A549 (cell line): ENCODE results near the gene PDXK. TPM values are rescaled to one million over a fixed set of nuclear protein-coding genes. Genes with fewer than 3 reads are reported as not detected.

Source experiments
- ATAC-seq, 2 experiments: fragments of 200-7000 bp in 1 of 2; fragments of >200 bp in 1 of 2; cut with Nextera tagmentation in 1 of 2; cut with Tn5 transposase in 1 of 2; 3 replicates each; pipeline versions ENCODE4 v1.8.0 to v1.9.1; 2018 to 2020; ENCODE audit warnings: mild to moderate bottlenecking in 1 of 2, moderate library complexity in 1 of 2
- CTCF ChIA-PET: fragments of 300-600 bp; sonication (Branson Sonifier 250); formaldehyde crosslinking; extraction: SDS; loops from one replicate; lab custom pipeline; 2021; ENCODE audit warnings: antibody characterized with exemption, inconsistent platforms; lab: Yijun Ruan, JAX
- POLR2A ChIA-PET: fragments of 350-600 bp; formaldehyde crosslinking; extraction: SDS; loops from one replicate; lab custom pipeline; 2021; ENCODE audit warnings: antibody characterized with exemption, inconsistent platforms; lab: Yijun Ruan, JAX
- DNase-seq, 2 experiments: peaks; one replicate each; pipeline versions ENCODE4 v3.0.0 to v3.0.0-alpha.2; 2011 to 2016; ENCODE audit warnings: low read depth in 1 of 2, low spot score in 1 of 2
- FAIRE-seq: peaks from 2 replicates; lab custom pipeline; 2011; peaks lifted over from hg19 to GRCh38; lab: Jason Lieb, UNC
- H3K27ac ChIP-seq, 2 experiments: fragments of >200 bp; sonication (Bioruptor Twin); formaldehyde crosslinking; 3 replicates each; pipeline ENCODE4 v1.5.1; 2016 to 2017
- H3K4me1 ChIP-seq: fragments of >200 bp; sonication (Bioruptor Twin); formaldehyde crosslinking; 3 replicates; pipeline ENCODE4 v1.6.1; 2016
- H3K4me2 ChIP-seq: fragments of >200 bp; sonication (Bioruptor Twin); formaldehyde crosslinking; 3 replicates; pipeline ENCODE4 v1.6.1; 2016
- H3K4me3 ChIP-seq: fragments of >200 bp; sonication (Bioruptor Twin); formaldehyde crosslinking; 3 replicates; pipeline ENCODE4 v1.5.1; 2016
- H3K9me3 ChIP-seq: fragments of >200 bp; sonication (Bioruptor Twin); formaldehyde crosslinking; 3 replicates; pipeline ENCODE4 v1.6.1; 2016
- CBX8 ChIP-seq: fragments of 200-600 bp; sonication (generic); IDR thresholded peaks from 2 replicates; pipeline ENCODE4 v1.6.1; 2016
- CEBPB ChIP-seq, 2 experiments: fragments of >200 bp in 1 of 2; sonication (Bioruptor Twin) in 1 of 2; formaldehyde crosslinking in 1 of 2; IDR thresholded peaks; 2 replicates each; pipeline ENCODE4 v1.6.1; 2012 to 2016
- CHD4 ChIP-seq: fragments of 200-600 bp; sonication (generic); IDR thresholded peaks from 2 replicates; pipeline ENCODE4 v1.6.1; 2016; ENCODE audit warnings: antibody characterized with exemption, mild to moderate bottlenecking, borderline replicate concordance
- EP300 ChIP-seq, 2 experiments: fragments of >200 bp; sonication (Bioruptor Twin); formaldehyde crosslinking; IDR thresholded peaks; 2 replicates in 1 of 2; 3 replicates in 1 of 2; pipeline ENCODE4 v1.6.1; 2016 to 2017
- HOXA7 ChIP-seq: fragments of 250-450 bp; sonication (Bioruptor Pico); IDR thresholded peaks from 2 replicates; pipeline ENCODE4 v1.5.0; 2020; ENCODE audit warnings: mild to moderate bottlenecking, moderate library complexity
- HOXB5 ChIP-seq: fragments of 250-450 bp; sonication (Bioruptor Pico); IDR thresholded peaks from 2 replicates; pipeline ENCODE4 v1.5.0; 2020; ENCODE audit warnings: mild to moderate bottlenecking, moderate library complexity
- JUN ChIP-seq, 2 experiments: fragments of >200 bp; sonication (Bioruptor Twin); formaldehyde crosslinking; IDR thresholded peaks; 2 replicates in 1 of 2; 3 replicates in 1 of 2; pipeline ENCODE4 v1.6.1; 2016 to 2017
- MAFK ChIP-seq: fragments of 450-650 bp; IDR thresholded peaks from 2 replicates; pipeline ENCODE4 v1.6.1; 2014; ENCODE audit not compliant: partially characterized antibody
- MYC ChIP-seq: IDR thresholded peaks from 2 replicates; pipeline ENCODE4 v1.6.1; 2012; ENCODE audit warnings: mild to moderate bottlenecking, inconsistent platforms, low read length, improper control_type of control experiment, borderline replicate concordance
- NR3C1 ChIP-seq: fragments of >200 bp; sonication (Bioruptor Twin); formaldehyde crosslinking; IDR thresholded peaks from 3 replicates; pipeline ENCODE4 v1.6.1; 2017
- POLR2A ChIP-seq: IDR thresholded peaks from 2 replicates; pipeline ENCODE4 v1.6.1; 2012; ENCODE audit warnings: mild to moderate bottlenecking, low read length
- RARB ChIP-seq: fragments of 250-450 bp; sonication (Bioruptor Pico); IDR thresholded peaks from 2 replicates; pipeline ENCODE4 v1.8.0; 2021; ENCODE audit warnings: mild to moderate bottlenecking, moderate library complexity
- SMC3 ChIP-seq: fragments of >200 bp; sonication (Bioruptor Twin); formaldehyde crosslinking; IDR thresholded peaks from 3 replicates; pipeline ENCODE4 v1.6.1; 2018; ENCODE audit warnings: inconsistent platforms
- ZFP36 ChIP-seq: fragments of 450-650 bp; IDR thresholded peaks from 2 replicates; pipeline ENCODE4 v1.6.1; 2014; ENCODE audit warnings: borderline replicate concordance; ENCODE audit not compliant: partially characterized antibody
- WGBS: methylation state at CpG from one replicate; pipeline ENCODE4 v1.1.6; 2017; ENCODE audit errors: missing lambda C conversion rate; 5-methylcytosine and 5-hydroxymethylcytosine counted together
- polyA plus RNA-seq, 4 experiments: library from polyadenylated mRNA; depleted of rRNA in 3 of 4; stranded (reverse); fragments of >200 nt; fragmentation: RNase III in 1 of 4; extraction: RNeasy Plus Mini Kit Qiagen cat#74134 plus additional on column Dnase treatment in 1 of 4; gene quantifications; 2 replicates in 3 of 4; 3 replicates in 1 of 4; pipeline ENCODE4 v1.2.3, GENCODE V29; 2011 to 2017
- TF ChIP-seq, protein P1 (sequence below): fragments of 200-600 bp; sonication (generic); IDR thresholded peaks from 2 replicates; pipeline ENCODE4 v1.6.1; 2016; ENCODE audit warnings: antibody characterized with exemption, mild to moderate bottlenecking, moderate library complexity
- TF ChIP-seq, protein P2 (sequence below): fragments of 250-450 bp; sonication (Bioruptor Pico); IDR thresholded peaks from 2 replicates; pipeline ENCODE4 v1.5.0; 2021; ENCODE audit warnings: mild to moderate bottlenecking, moderate library complexity, borderline replicate concordance
- TF ChIP-seq, protein P3 (sequence below): fragments of 150-350 bp; IDR thresholded peaks from 2 replicates; pipeline ENCODE4 v1.6.1; 2014; ENCODE audit warnings: low read depth, mild to moderate bottlenecking, low read length
- TF ChIP-seq, protein P4 (sequence below): fragments of >200 bp; sonication (Bioruptor Twin); formaldehyde crosslinking; IDR thresholded peaks from 2 replicates; pipeline ENCODE4 v1.6.1; 2016
- TF ChIP-seq, protein P5 (sequence below): fragments of >200 bp; sonication (Bioruptor Twin); formaldehyde crosslinking; IDR thresholded peaks from 3 replicates; pipeline ENCODE4 v1.5.1; 2016

PDXK gene
- polyA plus RNA-seq, 2 of the 4 experiments (the other 2 are of a cell fraction), result 220 to 292 TPM

DNA sequence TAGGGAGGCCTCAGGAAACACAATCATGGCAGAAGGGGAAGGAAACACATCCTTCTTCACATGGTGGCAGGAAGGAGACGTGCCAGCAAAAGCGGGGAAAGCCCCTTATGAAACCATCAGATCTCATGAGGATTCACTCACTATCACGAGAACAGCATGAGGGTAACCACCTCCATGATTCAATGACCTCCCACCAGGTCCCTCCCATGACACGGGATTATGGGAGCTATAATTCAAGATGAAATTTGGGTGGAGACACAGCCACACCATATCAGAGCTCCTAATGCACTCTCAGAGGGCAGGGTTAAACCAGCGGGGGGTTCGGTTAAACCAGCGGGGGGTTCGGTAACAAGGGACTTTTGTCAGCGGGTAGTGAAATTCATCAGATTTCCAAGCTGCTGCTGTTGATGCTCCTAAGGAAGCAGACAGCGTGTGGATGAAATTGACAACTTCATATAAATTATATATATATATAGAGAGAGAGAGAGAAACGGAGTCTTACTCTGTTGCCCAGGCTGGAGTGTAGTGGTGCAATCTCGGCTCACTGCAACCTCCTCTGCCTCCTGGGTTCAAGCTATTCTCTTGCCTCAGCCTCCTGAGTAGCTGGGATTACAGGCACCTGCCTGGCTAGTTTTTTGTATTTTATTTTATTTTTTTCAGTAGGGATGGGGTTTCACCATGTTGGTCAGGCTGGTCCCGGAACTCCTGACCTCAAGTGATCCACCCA, 52.9 kb downstream of the PDXK start (continued):
- no peak for TF ChIP-seq CEBPB (IDR thresholded peaks at IDR 0.05)
- TF ChIP-seq, protein P1, sequence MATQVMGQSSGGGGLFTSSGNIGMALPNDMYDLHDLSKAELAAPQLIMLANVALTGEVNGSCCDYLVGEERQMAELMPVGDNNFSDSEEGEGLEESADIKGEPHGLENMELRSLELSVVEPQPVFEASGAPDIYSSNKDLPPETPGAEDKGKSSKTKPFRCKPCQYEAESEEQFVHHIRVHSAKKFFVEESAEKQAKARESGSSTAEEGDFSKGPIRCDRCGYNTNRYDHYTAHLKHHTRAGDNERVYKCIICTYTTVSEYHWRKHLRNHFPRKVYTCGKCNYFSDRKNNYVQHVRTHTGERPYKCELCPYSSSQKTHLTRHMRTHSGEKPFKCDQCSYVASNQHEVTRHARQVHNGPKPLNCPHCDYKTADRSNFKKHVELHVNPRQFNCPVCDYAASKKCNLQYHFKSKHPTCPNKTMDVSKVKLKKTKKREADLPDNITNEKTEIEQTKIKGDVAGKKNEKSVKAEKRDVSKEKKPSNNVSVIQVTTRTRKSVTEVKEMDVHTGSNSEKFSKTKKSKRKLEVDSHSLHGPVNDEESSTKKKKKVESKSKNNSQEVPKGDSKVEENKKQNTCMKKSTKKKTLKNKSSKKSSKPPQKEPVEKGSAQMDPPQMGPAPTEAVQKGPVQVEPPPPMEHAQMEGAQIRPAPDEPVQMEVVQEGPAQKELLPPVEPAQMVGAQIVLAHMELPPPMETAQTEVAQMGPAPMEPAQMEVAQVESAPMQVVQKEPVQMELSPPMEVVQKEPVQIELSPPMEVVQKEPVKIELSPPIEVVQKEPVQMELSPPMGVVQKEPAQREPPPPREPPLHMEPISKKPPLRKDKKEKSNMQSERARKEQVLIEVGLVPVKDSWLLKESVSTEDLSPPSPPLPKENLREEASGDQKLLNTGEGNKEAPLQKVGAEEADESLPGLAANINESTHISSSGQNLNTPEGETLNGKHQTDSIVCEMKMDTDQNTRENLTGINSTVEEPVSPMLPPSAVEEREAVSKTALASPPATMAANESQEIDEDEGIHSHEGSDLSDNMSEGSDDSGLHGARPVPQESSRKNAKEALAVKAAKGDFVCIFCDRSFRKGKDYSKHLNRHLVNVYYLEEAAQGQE, result no peak

DNA sequence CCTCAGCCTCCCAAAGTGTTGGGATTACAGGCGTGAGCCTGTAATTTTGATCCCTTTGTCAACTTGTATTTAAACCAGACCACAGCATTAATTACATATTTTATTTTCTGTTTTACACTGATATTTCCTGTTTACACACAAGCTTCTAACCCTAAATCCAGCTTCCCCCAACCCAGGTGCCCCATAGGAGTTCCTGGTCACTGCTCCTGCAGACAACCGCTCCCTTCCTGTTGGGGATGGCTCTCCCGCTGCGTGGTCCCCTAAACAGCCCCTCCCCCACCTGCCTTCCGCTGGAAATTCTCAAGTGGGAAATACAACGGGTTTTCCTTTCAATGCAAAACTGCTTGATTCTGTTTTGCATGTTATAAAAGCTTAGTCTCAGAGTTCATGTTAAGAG, 53.5 kb downstream of the PDXK start:
- ATAC-seq, result no peak
- ChIA-PET CTCF (interaction anchor here (1.2 to 1.7 kb wide), 2 partner anchors 44 to 167 kb away, joined by 4 to 5 read pairs; no protein-coding TSS in a partner anchor), POLR2A (no interaction called here)
- TF ChIP-seq, protein P2, sequence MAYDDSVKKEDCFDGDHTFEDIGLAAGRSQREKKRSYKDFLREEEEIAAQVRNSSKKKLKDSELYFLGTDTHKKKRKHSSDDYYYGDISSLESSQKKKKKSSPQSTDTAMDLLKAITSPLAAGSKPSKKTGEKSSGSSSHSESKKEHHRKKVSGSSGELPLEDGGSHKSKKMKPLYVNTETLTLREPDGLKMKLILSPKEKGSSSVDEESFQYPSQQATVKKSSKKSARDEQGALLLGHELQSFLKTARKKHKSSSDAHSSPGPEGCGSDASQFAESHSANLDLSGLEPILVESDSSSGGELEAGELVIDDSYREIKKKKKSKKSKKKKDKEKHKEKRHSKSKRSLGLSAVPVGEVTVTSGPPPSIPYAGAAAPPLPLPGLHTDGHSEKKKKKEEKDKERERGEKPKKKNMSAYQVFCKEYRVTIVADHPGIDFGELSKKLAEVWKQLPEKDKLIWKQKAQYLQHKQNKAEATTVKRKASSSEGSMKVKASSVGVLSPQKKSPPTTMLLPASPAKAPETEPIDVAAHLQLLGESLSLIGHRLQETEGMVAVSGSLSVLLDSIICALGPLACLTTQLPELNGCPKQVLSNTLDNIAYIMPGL, result no peak
- TF ChIP-seq EP300 (IDR thresholded peaks at IDR 0.05) (no peak), HOXA7 (CRISPR knock-in tag) (no peak), POLR2A (no peak), SMC3 (no peak), ZFP36 (no peak)
- TF ChIP-seq, protein P3, sequence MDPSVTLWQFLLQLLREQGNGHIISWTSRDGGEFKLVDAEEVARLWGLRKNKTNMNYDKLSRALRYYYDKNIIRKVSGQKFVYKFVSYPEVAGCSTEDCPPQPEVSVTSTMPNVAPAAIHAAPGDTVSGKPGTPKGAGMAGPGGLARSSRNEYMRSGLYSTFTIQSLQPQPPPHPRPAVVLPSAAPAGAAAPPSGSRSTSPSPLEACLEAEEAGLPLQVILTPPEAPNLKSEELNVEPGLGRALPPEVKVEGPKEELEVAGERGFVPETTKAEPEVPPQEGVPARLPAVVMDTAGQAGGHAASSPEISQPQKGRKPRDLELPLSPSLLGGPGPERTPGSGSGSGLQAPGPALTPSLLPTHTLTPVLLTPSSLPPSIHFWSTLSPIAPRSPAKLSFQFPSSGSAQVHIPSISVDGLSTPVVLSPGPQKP, result no peak
- Histone ChIP-seq H3K4me2 (no peak overlapping the region), H3K27ac (no peak overlapping the region), H3K9me3 (no peaks in the 10 kb centered on the region), H3K4me1 (peaks cover 25% of the 10 kb centered on the region), H3K4me3 (no peak overlapping the region)
- WGBS, result 79% methylated on average over 6 of the region's 6 CpGs
- DNase-seq, result no peak
- no peak for FAIRE-seq

DNA sequence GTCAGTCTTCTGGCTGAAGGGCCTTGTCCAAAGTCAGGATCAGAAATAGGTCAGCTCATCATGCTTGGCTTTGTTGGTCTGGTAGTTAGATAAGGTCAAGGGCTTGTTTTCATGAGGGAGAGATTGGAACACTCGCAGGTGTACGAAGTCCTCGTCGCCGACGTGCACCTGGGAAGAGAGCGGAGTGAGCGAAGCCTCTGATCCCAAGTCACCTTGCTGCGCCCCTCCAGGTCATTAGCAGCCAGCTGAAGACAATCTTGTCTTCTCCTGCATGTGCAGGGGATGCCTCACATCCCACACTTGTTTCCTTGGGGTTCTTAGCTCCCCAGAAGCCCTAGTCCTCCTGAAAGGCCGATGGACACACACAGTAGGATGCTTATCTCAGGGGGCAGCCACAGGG, 55.2 kb downstream of the PDXK start:
- Histone ChIP-seq H3K9me3 (no peaks in the 10 kb centered on the region), H3K27ac (no peak overlapping the region), H3K4me2 (peak overlapping the region; percentile 92), H3K4me1 (peaks cover 14% of the 10 kb centered on the region; the same call in 2 of the 3 replicates), H3K4me3 (no peak overlapping the region)
- DNase-seq (no peak), FAIRE-seq (no peak), ATAC-seq (no peak)
- 96% methylated on average over 10 of the region's 10 CpGs for WGBS
- ChIA-PET CTCF (interaction anchor here (0.6 kb wide), 1 partner anchor 29 kb away, joined by 3 read pairs; no protein-coding TSS in a partner anchor), POLR2A (no interaction called here)
- TF ChIP-seq, protein P4, sequence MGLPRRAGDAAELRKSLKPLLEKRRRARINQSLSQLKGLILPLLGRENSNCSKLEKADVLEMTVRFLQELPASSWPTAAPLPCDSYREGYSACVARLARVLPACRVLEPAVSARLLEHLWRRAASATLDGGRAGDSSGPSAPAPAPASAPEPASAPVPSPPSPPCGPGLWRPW, result no peak
- no peak for TF ChIP-seq MYC
- TF ChIP-seq, protein P5, sequence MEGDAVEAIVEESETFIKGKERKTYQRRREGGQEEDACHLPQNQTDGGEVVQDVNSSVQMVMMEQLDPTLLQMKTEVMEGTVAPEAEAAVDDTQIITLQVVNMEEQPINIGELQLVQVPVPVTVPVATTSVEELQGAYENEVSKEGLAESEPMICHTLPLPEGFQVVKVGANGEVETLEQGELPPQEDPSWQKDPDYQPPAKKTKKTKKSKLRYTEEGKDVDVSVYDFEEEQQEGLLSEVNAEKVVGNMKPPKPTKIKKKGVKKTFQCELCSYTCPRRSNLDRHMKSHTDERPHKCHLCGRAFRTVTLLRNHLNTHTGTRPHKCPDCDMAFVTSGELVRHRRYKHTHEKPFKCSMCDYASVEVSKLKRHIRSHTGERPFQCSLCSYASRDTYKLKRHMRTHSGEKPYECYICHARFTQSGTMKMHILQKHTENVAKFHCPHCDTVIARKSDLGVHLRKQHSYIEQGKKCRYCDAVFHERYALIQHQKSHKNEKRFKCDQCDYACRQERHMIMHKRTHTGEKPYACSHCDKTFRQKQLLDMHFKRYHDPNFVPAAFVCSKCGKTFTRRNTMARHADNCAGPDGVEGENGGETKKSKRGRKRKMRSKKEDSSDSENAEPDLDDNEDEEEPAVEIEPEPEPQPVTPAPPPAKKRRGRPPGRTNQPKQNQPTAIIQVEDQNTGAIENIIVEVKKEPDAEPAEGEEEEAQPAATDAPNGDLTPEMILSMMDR, result no peak
- TF ChIP-seq JUN (IDR thresholded peaks at IDR 0.05), result no peak
- no peak for TF ChIP-seq MAFK
- TF ChIP-seq RARB (CRISPR knock-in tag), result no peak
- no peak for TF ChIP-seq CBX8
- TF ChIP-seq CHD4, result no peak
- no peak for TF ChIP-seq HOXB5 (CRISPR knock-in tag)
- TF ChIP-seq, protein P3, result no peak
- no peak for TF ChIP-seq NR3C1
